Measurements from ENCODE around the gene PLXNA4.

The PLXNA4 gene

GRCh38 chr7:132469264-132469663 is 107.0 kb downstream of the PLXNA4 start:
- no peak for DNase-seq

GRCh38 chr7:132466367-132466766 is 109.9 kb downstream of the PLXNA4 start:
- no peak for DNase-seq

DNA sequence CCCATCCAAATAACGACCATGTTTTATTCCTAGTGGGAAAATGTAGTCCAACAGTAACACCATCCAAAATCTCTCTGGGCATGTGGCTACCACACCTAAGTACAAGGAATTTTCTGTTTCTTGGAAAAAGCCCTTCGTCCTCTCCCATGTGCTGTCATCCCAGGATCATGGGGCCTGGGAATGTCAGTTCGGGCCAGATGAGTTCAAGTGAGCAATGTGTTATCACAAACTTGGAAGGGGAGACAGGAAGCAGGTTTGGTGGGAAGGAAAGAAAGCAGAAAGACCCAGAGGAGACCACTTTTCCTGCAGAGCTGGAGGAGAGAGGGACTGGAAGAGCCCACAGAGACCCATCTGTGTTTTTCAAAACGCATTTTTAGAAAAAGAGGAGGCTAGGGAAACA is 110.8 kb downstream of the PLXNA4 start:
- DNase-seq: no peak

DNA sequence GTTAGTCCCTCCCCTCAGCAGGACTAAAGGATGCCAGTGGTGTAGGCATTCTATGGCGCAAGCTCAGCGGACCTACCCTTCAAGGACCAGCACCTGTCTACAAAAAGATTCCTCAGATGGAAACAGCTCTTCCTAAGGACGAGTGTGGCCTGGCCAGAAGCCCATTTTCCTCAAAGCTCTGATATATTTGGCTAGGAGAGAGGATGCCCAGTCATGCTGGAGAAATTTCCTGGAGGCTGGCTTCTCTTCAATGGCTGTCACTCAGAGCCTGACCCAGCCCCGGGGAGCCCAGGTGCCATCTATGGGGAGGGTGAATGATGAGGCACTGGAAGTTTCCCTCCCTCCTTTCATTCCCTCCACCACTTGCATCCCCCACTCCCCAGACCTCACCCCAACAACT is 111.5 kb downstream of the PLXNA4 start:
- no peak for DNase-seq

- no peak for DNase-seq
Observed at GRCh38 chr7:132463922-132464321, 112.3 kb downstream of the PLXNA4 start.

- no peak for DNase-seq
Observed at GRCh38 chr7:132462478-132462877, 113.8 kb downstream of the PLXNA4 start.

DNA sequence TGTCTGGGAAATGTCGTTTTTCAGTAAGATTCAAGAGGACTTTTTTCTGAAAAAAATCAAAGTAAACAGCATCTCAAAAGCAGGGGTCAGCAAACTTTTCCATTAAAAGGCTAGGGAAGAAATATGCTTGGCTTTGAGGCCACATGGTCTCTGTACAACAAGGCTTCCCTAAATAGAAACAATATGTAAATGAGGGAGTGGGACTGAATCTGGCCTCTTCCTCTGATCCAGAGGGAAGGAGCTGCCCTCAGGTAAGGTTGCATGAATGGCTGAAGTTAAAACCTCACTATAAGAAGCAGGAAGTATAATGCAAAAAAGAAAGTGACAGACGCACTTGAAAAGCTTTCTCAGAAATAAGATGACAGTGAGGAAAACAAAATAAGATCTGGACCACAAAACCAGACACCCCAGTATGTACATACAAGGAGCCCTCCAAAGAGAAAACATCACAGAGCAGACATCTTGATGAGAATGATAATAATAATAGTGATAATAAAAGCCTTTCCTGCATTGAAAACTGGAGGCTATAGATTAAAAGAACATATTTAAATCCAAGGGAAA is 115.2 kb downstream of the PLXNA4 start:
- DNase-seq: peak; percentile 36

DNA sequence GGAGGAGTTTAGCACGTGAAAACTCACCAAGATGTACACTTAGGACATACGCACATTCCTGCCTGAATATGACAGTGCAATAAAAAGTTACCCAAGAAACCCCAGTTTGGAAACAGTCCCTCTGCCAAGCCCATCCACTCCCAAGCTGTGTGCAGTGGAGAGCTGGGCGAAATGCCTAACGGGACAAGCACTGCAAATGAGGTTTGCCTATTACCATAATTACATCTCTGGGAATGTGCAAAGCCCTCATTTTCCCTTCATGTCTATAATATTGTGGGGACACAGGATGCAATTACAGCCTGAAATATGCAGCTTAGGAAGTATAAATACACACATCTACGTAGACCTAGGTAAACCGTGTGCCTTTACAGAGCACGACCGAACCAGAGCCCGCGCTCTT is 117.5 kb downstream of the PLXNA4 start:
- DNase-seq: no peak

DNA sequence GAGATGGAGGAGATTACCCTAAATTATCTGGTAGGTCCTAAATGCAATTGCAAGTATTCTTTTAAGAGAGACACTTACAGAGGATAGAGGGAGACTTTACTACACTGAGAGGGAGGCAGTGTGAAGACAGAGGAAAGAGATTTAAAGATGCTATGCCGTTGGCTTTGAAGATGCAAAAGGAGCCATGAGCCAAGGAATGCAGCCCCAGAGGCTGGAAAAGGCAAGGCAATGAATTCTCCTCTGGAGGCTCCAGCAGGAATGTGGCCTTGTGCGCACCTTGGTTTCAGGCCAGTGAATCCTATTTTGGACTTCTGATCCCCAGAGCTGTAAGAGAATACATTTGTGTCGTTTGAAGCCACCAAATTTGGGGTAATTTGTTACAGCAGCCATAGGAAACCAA is 118.6 kb downstream of the PLXNA4 start:
- no peak for DNase-seq

- DNase-seq: no peak
Observed at GRCh38 chr7:132456418-132456817, 119.9 kb downstream of the PLXNA4 start.

DNA sequence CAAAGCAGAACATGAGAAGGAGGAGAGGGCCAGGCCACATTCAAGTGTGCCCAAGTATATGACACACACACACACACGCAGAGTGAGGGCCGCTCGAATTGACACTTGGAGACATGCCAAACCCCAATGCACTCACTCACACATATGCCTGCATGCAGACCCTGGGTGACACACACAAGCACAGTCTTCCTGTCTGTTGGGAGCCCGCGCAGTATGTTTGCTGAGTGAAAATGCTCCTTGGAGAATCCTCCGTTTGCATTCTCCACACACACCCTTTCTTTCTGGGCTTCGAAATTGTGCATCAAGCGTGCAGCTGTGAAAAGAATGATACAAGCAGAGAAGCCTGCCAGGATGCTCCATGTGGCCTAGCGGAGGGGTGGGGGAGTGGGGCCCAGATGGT is 120.9 kb downstream of the PLXNA4 start:
- DNase-seq: peak; percentile 69

- DNase-seq: no peak
Observed at GRCh38 chr7:132453826-132454225, 122.4 kb downstream of the PLXNA4 start.

GRCh38 chr7:132451161-132451560 is 125.1 kb downstream of the PLXNA4 start:
- peak; percentile 10 for DNase-seq

- no peak for DNase-seq
Observed at GRCh38 chr7:132450696-132451095, 125.6 kb downstream of the PLXNA4 start.

DNA sequence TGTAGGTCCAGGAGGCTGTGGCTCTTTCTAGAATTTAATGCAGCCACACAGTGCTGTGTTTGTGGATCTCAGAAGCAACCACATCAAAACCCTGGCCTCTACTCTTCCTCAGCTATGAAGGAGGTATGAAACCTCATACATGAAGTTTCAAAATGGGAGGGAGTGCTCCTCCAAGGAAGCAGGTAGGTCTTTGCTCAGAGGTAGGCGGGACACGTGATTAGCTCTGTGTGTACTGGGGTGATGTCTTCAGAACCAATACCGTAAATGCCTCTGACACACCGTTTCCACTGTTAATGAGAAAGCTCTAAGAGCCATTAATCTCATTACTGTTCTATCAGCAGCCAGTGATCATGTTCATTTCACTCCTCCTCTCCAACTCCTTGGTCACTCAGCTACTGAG is 126.1 kb downstream of the PLXNA4 start:
- DNase-seq: peak; percentile 13

DNA sequence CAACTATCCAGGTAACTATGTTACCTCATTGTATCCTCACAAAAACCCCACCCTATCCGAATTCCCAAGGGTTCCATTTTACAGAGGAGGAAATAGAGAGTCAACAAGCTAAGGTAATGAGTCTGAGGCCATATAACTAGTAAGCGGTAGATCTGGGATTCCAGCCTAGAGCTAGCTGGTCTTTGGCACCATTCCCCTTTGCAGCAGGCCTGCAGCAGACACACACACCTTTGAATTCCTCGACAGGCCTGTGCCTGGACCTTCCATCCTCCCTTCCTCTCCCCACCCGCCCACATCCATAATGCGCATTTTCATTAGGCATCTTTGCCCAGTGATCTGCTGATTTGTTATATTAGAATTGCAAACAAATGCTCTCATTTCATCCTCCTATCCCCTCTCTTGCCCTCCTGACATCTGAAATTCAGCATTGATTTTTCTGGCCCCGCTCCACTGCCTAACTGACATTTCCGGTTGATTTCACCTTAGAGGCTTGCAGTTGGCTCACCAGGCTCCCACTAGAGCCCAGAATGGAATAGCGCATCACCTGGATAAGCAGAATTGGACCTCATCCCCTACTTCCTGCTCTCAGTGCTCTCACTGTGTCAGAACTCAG is 129.5 kb downstream of the PLXNA4 start:
- DNase-seq: no peak

DNA sequence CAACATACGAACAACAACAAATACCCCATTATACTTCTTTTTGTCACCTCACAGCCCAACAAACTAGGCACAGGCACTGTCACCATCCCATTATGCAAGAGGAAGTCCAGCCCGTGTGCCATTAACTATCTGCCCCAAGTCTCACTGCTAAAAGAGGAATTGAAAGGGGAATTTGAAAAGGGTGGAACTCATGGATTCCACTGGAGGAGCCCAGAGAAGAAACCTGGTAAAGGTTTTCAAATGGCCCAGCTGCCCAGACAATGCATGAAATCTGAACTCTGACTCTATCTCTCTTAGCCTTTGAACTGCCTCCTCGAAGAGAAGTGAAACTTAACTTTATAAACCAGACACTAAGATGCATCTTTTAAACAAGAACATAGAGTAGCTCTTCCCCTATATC is 130.0 kb downstream of the PLXNA4 start:
- DNase-seq: peak; percentile 4

DNA sequence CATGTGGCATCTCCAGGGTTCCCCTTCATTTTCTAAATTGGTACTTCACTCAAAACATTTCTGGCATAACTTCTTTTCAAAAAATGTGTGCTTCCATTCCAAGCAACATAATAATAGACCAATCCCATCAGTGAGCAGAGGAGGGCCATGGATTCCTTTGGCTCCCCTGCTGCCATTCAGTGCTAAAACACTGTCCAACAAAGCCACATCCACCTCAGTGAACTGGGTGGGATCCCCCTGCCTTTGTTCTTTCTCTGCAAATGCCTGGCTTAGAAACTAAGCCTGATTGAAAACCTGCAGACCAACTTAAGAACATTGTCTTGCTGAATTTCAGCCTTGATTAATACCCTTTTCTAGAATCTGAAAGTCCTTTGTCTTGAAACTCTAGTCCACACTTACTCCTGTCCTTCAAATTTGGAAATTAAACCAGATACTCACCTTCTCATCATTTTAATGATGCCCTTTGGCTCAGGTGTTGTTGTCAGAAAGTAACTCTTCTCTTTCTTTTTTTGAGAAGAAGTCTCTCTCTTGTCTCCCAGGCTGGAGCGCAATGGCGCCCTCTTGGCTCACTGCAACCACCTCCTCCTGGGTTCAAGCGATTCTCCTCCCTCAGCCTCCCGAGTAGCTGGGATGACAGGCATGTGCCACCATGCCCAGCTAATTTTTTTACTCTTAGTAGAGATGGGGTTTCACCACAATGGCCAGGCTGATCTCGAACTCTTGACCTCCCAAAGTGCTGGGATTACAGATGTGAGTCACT is 132.3 kb downstream of the PLXNA4 start:
- DNase-seq: no peak

DNA sequence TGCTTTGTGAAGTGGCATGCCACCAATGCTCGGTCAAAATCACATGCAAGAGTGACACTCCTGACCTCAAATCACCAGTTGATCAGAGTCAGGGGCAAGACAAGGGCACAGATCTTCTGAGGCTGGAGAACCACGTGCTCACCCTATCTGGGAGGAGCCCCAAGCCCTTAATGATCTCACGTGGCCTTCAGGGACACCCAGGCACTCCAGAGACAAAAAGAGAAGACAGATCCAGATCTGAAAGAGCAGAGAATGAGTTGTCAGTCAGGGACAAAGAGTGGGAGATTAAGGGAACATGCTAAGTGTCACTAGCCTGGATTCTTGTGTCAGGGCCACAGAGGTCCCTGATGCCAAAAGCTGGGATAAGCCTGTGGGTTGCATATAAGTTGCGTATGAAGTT is 134.3 kb downstream of the PLXNA4 start:
- no peak for DNase-seq

DNA sequence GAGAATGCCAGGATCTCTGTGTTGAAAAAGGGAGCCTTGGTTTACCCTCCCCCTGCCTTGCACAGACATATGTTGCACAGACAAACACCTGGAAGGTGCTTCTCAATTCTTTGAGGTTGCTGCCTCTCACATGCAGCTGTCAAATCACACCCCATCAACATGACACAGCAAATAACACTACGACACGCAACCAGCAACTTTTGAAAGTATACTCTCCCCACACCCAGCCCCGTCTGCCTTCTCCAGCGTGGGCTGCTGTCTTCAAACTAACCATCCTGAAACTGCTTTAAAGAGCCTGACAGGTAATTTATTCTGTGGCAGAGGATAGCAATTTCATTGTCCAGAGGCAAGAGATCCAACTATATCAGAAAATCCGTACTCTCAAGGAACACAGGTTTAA is 136.1 kb downstream of the PLXNA4 start:
- DNase-seq: no peak

DNA sequence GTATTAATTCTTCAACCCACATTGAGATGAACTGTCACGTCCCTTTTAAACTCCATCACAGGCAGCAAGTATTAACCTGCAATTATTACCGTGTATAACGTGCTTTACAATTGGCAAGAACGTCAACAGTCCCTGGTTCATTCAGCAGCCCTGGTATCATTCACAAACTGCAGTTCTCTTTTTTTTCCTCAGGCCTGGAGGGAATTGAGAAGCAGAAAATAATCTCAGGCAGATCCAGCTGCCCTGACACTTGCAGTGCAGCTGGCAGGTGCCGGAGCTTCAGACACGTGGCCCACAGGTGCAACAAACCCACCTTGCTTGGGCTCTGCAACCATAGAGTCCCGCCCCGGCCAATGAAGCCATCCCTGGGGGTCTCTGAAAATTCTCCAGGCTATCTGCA is 137.3 kb downstream of the PLXNA4 start:
- no peak for DNase-seq

GRCh38 chr7:132437730-132438129 is 138.5 kb downstream of the PLXNA4 start:
- peak; percentile 29 for DNase-seq

DNA sequence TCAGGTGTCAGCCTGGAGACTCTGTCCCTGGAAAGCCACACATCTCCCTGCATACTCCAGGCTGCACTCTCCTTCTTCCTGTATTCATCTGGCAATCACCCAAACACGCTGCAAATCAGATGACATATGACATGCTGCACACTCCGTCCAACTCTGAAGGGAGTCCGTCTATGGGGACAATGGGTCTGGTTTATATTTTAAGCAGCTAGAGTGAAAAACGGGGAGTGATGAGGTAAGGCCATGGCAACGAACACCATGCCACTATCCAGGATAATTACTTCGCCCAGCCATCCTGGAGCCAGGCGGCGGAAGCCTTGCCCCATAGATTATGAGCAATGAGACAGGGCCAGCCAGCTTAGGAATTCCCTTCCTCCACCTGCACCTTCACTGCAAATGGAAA is 140.1 kb downstream of the PLXNA4 start:
- DNase-seq: no peak
